Epidermal melanocyte (primary cell): Measurements from ENCODE around the gene SCN3A.
A peak's percentile ranks its signal among the peaks of the same experiment; 100 is the strongest.

Source experiments
- DNase-seq: peaks from one replicate; pipeline ENCODE4 v3.0.0; 2011; ENCODE audit warnings: low spot score; ENCODE audit not compliant: insufficient read length

The SCN3A gene

GRCh38 chr2:165057308-165057707, 146.5 kb downstream of the SCN3A start:
- no peak for DNase-seq

- no peak for DNase-seq
These were observed 147.3 kb downstream of the SCN3A start for GRCh38 chr2:165056564-165056963.

- no peak for DNase-seq
These were observed 148.6 kb downstream of the SCN3A start for GRCh38 chr2:165055082-165055851.

GRCh38 chr2:165054652-165055051, 149.2 kb downstream of the SCN3A start:
- DNase-seq = no peak

GRCh38 chr2:165044505-165045303, 159.1 kb downstream of the SCN3A start:
- peak; percentile 49 for DNase-seq
